Keratinocyte (primary cell): ENCODE results near the gene FOXO1. TPM values are rescaled to one million over a fixed set of nuclear protein-coding genes. Genes with fewer than 3 reads are reported as not detected.

Source experiments
- DNase-seq: peaks from one replicate; pipeline ENCODE4 v3.0.0-alpha.2; 2011; ENCODE audit warnings: low read depth, missing footprints, low spot score
- FAIRE-seq: peaks from 2 replicates; lab custom pipeline; 2011; peaks lifted over from hg19 to GRCh38; lab: Jason Lieb, UNC
- H2AFZ ChIP-seq: 2 replicates; pipeline ENCODE4 v1.6.0; 2012; ENCODE audit warnings: low read length, control low read depth, inconsistent platforms; ENCODE audit not compliant: control insufficient read depth
- H3K27ac ChIP-seq: 2 replicates; pipeline ENCODE4 v1.5.1; 2011; ENCODE audit warnings: low read length; ENCODE audit not compliant: control insufficient read depth, insufficient read depth
- H3K27me3 ChIP-seq: 3 replicates; pipeline ENCODE4 v1.6.0; 2011; ENCODE audit warnings: low read length; ENCODE audit not compliant: control insufficient read depth, insufficient read depth; ENCODE audit errors: extremely low read depth
- H3K36me3 ChIP-seq, 2 experiments: 2 replicates in 1 of 2; 3 replicates in 1 of 2; pipeline ENCODE4 v1.5.1; 2011; ENCODE audit warnings: low read length in 2 of 2, mild to moderate bottlenecking in 1 of 2; ENCODE audit not compliant: control insufficient read depth in 2 of 2, insufficient read depth in 2 of 2; ENCODE audit errors: extremely low read depth in 1 of 2
- H3K4me1 ChIP-seq: 3 replicates; pipeline ENCODE4 v1.5.1; 2011; ENCODE audit warnings: low read length; ENCODE audit not compliant: control insufficient read depth, insufficient read depth; ENCODE audit errors: extremely low read depth
- H3K4me2 ChIP-seq: 3 replicates; pipeline ENCODE4 v1.6.0; 2011; ENCODE audit warnings: low read depth, low read length; ENCODE audit not compliant: control insufficient read depth, insufficient read depth; ENCODE audit errors: extremely low read depth
- H3K4me3 ChIP-seq, 3 experiments: fragments of 200-600 bp in 1 of 3; sonication (generic) in 1 of 3; 2 replicates in 2 of 3; 3 replicates in 1 of 3; pipeline ENCODE4 v1.5.1; 2011 to 2016; ENCODE audit warnings: low read length in 3 of 3, mild to moderate bottlenecking in 3 of 3, control low read depth in 2 of 3, inconsistent platforms in 1 of 3, low read depth in 1 of 3, mixed read lengths in 1 of 3, mixed run types in 1 of 3, moderate library complexity in 1 of 3; ENCODE audit not compliant: control insufficient read depth in 2 of 3, insufficient read depth in 2 of 3; ENCODE audit errors: extremely low read depth in 1 of 3
- H3K79me2 ChIP-seq: 2 replicates; pipeline ENCODE4 v1.6.0; 2012; ENCODE audit warnings: low read length; ENCODE audit not compliant: control insufficient read depth, insufficient read depth
- H3K9ac ChIP-seq: 3 replicates; pipeline ENCODE4 v1.6.0; 2011; ENCODE audit warnings: low read length; ENCODE audit not compliant: control insufficient read depth, insufficient read depth; ENCODE audit errors: extremely low read depth
- H3K9me1 ChIP-seq: 3 replicates; pipeline ENCODE4 v1.6.0; 2011; ENCODE audit warnings: low read length; ENCODE audit not compliant: control insufficient read depth, insufficient read depth; ENCODE audit errors: extremely low read depth
- H3K9me3 ChIP-seq: 2 replicates; pipeline ENCODE4 v1.5.1; 2012; ENCODE audit warnings: low read depth, low read length; ENCODE audit not compliant: control insufficient read depth
- H4K20me1 ChIP-seq: 3 replicates; pipeline ENCODE4 v1.6.0; 2011; ENCODE audit warnings: low read length; ENCODE audit not compliant: control insufficient read depth, insufficient read depth; ENCODE audit errors: extremely low read depth
- CTCF ChIP-seq, 3 experiments: IDR thresholded peaks in 1 of 3; conservative IDR thresholded peaks in 1 of 3; optimal IDR thresholded peaks in 1 of 3; 2 replicates in 2 of 3; 3 replicates in 1 of 3; pipeline versions ENCODE3 to v1.5.1; 2011; ENCODE audit warnings: low read length in 3 of 3, mild to moderate bottlenecking in 3 of 3, moderate library complexity in 2 of 3, control low read depth in 1 of 3, inconsistent platforms in 1 of 3; ENCODE audit not compliant: insufficient read depth in 2 of 3; ENCODE audit errors: extremely low read depth in 1 of 3
- EZH2 ChIP-seq: IDR thresholded peaks from one replicate; pipeline ENCODE4 v1.6.1; 2012; ENCODE audit warnings: inconsistent platforms, mild to moderate bottlenecking, low read length, moderate library complexity
- dilution Hi-C: fragments of 300-500 bp; cut with MboI; formaldehyde crosslinking; loops from one replicate; pipeline ENCODE4 v1.7.0; 2020; ENCODE audit warnings: low sequenced_read_pairs; ENCODE audit not compliant: extremely low pct_ligation_motif_present
- polyA plus RNA-seq, 5 experiments: library from polyadenylated mRNA; depleted of rRNA in 3 of 5; stranded (reverse) in 3 of 5; stranded (forward) in 1 of 5; unstranded in 1 of 5; fragments of >200 nt; gene quantifications; 1 replicate in 1 of 5; 2 replicates in 3 of 5; 3 replicates in 1 of 5; pipeline versions ENCODE4 v1.2.1 to v1.2.3, GENCODE V29; 2011 to 2012; ENCODE audit warnings: missing spikeins in 2 of 5, low read depth in 1 of 5, low replicate concordance in 1 of 5

Gene FOXO1
- polyA plus RNA-seq, 1 donor (not counting 4 experiments of a cell fraction or from before 2014, with no cell fraction given) = 8.3 TPM

GRCh38 chr13:40682449-40683240 lies 16.2 kb upstream of the FOXO1 start:
- no peak overlapping the region for H3K27ac ChIP-seq
- no peaks in the 10 kb centered on the region for H3K79me2 ChIP-seq
- no peak overlapping the region for H3K4me3 ChIP-seq
- dilution Hi-C loops = no loop called here
- peak in 1 of 3 experiments; percentile 11 for TF ChIP-seq CTCF (optimal IDR thresholded peaks at IDR 0.05 in 1 of 3, IDR thresholded peaks at IDR 0.05 in 1 of 3, conservative IDR thresholded peaks at IDR 0.05 in 1 of 3; ENCODE audit: extremely low read depth in 1 of 3, insufficient read depth in 2 of 3, low read length in 3 of 3)
- no peak for TF ChIP-seq EZH2
- no peak for DNase-seq
- H3K27me3 ChIP-seq = no peaks in the 10 kb centered on the region
- no peak overlapping the region for H3K4me2 ChIP-seq
- H3K9me3 ChIP-seq = no peaks in the 10 kb centered on the region
- no peaks in the 10 kb centered on the region for H4K20me1 ChIP-seq
- no peak overlapping the region for H2AFZ ChIP-seq
- H3K4me1 ChIP-seq = no peaks in the 10 kb centered on the region
- H3K9me1 ChIP-seq = no peaks in the 10 kb centered on the region
- no peak for FAIRE-seq
- no peaks in the 10 kb centered on the region for H3K36me3 ChIP-seq
- no peak overlapping the region for H3K9ac ChIP-seq

- Histone ChIP-seq H3K4me2 (no peak overlapping the region), H3K9me1 (no peaks in the 10 kb centered on the region), H3K4me3 (no peak overlapping the region), H3K27ac (no peak overlapping the region), H2AFZ (no peak overlapping the region), H3K9ac (no peak overlapping the region), H3K4me1 (no peaks in the 10 kb centered on the region), H3K36me3 (no peaks in the 10 kb centered on the region), H3K79me2 (no peaks in the 10 kb centered on the region), H3K27me3 (no peaks in the 10 kb centered on the region), H3K9me3 (no peaks in the 10 kb centered on the region), H4K20me1 (no peaks in the 10 kb centered on the region)
- dilution Hi-C loops = no loop called here
- DNase-seq (no peak), FAIRE-seq (no peak)
- TF ChIP-seq CTCF (optimal IDR thresholded peaks at IDR 0.05 in 1 of 3, IDR thresholded peaks at IDR 0.05 in 1 of 3, conservative IDR thresholded peaks at IDR 0.05 in 1 of 3; ENCODE audit: extremely low read depth in 1 of 3, insufficient read depth in 2 of 3, low read length in 3 of 3) (no peak), EZH2 (no peak)
Observed at GRCh38 chr13:40681341-40682146, 15.1 kb upstream of the FOXO1 start.
